HG02938 (cell line): Measurements from ENCODE around the gene USP16.
A peak's percentile ranks its signal among the peaks of the same experiment; 100 is the strongest.
"Not testable (repeated sequence)": the region's sequence is repeated elsewhere in the genome, so short reads cannot be mapped to it uniquely, and the experiment has no call there.

Experiments
- ATAC-seq: cut with Tn5 transposase; IDR thresholded peaks from one replicate; pipeline ENCODE4 v1.9.1; 2021; ENCODE audit warnings: mild to moderate bottlenecking, moderate library complexity; ENCODE audit not compliant: unreplicated experiment

Gene USP16

DNA sequence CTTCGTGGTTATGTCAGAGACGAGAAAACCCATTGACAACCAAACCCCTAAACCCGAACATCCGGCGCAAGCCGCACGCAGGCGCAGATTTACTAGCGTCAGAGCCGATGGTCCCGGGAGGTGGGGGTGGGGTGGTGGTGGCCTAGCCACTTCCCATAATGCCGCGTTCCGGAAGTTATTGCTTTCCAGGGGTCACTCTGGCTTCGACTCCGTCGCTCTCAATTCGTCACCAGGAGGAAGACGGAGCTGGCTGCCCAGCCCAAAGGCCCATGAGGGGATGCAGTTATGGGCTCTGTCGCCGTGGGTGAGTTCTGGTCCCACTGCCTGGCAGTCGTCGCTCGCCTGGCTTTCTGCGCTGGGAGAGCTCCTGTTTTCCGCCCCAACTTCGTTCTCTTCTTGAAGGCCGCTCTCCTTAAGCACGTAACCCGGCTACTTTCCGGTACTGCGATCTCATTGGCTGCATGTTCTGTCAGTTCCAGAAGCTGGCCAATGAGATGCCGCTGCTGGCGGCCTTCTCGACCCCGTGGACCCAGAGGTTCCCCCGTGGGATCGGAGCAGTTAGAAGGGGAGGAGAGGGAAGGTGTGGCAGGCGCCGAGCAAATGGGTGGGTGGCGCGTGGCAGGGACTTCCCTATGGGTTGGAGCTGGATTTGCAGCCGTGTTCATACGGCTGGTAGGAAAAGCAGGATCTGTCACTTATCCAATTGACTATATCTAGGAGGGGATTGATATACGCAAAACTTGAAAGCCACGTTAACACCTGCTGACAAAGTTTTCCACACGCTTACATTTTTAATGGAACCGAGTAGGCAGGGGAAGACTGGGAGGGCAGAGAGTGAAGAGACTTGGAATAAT lies at the start of gene USP16:
USP16 (plus strand) TSS at position 195 of the 854 bp plus-strand sequence. CDS start 3,246 bp downstream, outside the sequence.
- peak; percentile 94 for ATAC-seq

DNA sequence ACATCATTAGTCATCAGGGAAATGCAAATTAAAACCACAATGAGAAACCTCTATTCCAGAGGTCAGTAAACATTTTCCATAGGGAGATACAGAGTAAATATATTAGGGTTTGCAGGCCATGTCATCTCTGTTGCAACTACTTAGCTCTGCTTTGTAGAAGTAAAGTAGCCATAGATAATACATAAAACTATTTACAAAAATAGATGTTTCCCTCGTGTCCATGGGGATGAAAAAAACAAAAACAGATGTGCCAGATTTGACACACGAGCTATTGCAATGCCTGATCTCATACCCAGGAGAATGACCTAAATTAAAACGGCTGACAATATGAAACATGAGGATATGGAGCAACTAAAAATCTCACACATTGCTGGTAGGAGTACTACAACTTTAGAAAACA lies 49.1 kb upstream of the USP16 start:
- ATAC-seq: no peak

DNA sequence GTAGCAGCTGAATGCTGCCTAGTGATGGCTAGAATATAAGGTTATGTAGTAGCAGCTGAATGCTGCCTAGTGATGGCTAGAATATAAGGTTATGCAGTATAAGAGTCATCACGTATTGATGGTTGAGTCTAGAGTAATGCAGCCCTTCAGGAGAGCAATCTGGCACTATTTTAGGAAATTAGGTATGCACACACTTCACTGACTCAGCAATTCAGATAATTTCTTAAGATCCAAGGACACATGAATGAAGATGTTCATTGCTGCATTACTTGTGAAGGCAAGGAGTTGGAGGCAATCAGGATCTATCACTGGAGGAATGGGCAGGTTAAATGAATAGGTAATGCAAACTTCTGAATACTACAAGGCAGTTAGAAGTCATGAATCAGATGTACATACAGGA lies 45.4 kb upstream of the USP16 start:
- ATAC-seq: no peak

DNA sequence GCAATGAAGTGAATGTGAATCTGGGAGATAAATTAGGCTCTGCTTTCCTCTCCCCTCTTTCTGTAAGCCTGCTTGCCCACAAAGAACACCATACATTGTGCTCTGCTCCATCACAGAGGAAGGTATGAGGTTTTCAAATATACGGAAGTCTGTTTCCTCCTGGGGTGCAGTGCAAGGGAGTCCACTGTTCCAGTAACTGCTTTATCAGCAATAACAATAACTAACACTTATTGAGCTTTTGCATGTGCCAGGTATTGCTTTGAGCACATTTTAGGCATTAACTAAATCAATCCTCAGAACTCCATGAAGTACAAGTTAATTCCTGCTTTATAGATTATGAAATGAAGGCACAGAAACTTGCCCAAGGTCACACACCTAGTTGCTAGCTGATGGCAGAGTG lies 41.8 kb upstream of the USP16 start:
- no peak for ATAC-seq

DNA sequence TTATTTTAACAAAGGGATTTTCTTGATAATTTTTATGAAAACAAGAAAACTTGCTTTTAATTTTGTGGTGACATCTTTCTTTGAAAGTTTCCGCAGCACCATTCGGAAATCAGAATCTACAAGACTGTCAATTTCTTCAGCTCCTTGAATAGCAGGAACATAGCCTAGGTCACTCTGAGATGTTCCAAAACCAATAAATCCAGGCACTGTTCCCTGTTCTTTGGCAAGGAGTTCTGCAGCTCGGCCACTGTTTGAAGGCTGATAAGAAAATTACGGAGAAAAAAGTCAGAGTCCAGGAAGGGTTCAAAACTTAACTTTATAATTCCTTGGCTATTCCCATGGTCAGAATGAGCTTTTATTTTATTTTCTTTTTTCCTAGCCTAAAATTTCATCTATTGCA lies 37.8 kb upstream of the USP16 start:
- ATAC-seq: no peak

GRCh38 chr21:28988146-28988545 lies 36.3 kb upstream of the USP16 start:
- ATAC-seq: not testable (repeated sequence)

- no peak for ATAC-seq
Observed at GRCh38 chr21:28991861-28992525, 32.5 kb upstream of the USP16 start.

DNA sequence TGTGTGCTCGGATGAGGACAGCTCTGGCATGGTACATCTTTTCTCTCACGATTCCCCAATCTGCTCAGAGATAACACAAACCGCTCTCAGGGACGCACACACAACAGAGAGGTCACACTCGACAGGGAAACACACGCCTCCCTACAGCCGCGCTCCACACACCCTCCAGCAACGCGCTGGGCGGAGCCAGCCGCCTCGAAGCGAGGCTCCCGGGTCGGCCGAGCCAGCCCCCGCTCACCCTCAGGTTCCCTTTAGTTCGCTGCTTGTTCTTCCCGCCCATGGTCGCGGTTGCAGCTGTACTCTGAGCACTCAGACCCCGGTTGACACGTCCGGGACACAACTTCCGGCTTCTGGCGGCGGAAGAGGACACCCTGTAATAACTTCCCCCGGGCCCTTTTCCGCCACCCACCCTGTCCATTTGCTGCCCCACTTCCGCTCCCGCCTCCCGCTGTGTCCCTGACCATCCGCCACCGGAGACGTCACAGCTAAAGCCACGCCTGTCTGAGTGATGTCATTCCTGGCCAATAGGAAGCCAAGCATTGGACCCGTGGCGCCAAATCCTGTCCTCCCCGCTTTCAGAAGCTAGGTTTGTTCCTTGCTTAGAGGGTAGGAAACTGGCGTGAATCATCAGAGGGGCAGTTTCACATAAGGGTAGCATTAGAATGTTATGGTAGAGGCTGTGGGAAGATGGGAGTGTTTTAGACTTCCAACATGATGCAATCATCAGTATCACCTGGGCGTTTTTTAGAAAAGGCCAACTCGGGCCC lies 31.8 kb upstream of the USP16 start, which contains the start of gene LTN1:
LTN1 (minus strand) TSS at position 352 of the 767 bp plus-strand sequence; CDS start at position 280, 72 bp downstream.
- peak; percentile 99 for ATAC-seq

GRCh38 chr21:28993293-28993629 lies 31.2 kb upstream of the USP16 start:
- ATAC-seq: no peak

DNA sequence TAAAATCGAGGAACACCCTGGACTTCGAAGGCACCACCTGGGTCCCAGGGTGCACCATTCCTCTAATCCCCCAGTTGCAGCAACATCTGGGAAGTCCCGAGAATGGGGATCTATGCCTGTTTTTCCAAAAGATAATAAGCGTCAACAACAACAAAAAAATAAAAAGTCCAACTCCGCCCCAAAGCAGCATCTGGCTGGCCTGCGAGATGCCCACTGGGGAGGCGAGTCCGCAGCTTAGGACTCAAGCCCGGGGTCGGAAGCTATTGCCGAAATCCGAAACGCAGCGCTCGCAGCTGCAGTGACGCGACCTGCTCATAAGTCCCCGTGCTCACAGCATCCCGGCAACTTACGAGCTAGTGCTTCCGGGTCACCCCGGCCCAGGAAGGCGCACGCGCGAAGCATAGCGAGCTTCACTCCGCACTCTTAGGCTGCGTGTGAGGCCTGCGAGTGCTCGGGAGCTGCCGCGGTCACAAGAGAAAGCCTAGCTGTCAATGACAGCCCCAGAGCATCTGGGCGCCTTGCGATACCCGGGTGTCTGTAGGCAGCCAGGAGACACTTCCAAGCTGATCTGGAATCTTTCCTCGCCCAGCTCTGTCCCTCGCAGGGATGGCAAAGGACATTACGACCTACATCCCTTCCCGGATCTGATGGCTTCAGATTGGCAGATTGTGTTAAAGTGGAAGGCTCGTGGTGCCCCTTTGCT lies 21.9 kb upstream of the USP16 start:
- ATAC-seq: peak; percentile 94

DNA sequence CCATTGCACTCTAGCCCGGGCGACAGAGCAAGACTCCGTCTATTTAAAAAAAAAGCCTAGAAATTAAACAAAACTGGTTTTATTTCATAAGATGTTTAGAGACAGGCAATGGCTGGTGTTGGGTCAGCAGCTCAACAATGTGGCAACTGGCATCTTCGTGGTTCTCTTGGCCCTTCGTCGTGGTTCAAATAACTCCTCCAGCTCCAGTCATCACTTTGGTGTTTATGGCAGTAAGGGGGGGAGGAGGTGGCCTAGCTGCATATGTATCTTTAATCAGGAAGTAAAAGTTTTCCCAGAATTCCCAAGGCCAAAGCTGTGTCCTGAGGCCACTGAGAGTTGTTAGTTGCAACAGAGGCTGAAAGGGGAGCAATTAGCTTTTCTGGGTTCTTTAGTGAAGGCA lies 18.8 kb upstream of the USP16 start:
- ATAC-seq: no peak

- ATAC-seq: no peak
Observed at GRCh38 chr21:29007135-29007534, 17.3 kb upstream of the USP16 start.

DNA sequence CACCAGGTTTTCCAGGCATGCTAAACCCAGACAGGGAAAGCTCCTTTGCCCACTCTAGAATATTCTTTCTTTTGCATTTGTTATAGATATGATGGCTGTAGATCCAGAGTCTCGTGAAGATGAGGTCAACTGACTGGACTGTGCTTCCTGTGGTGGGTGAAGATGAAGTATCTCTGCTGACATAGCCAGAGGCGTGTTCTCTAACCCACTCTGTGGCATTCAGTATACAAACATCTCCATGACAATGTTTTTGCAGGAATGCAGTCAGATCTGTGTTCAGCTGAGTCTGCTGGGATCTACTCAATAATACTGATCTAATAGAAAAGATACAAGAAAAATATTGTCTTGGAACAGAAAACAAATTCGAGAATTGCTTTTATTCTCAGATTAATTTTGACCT lies 16.7 kb upstream of the USP16 start:
- no peak for ATAC-seq

DNA sequence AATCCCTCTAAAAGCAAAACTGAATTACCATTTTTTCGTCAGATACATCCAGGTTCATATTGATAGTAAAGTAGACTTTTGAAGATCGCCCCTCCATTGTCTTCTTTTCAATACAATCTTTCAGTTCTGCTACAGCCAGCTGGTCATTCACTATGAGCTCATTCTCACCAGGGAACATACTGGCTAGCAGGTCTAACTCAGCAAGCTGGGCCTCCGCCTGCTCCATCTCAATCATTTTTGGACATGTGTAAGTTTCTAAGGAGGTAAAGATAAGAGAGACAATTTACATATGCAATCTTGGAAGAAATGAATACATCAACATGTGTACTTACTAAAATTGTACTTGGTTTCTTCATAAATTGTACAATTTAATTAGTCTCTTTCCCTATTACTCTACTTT lies 16.1 kb upstream of the USP16 start:
- no peak for ATAC-seq

DNA sequence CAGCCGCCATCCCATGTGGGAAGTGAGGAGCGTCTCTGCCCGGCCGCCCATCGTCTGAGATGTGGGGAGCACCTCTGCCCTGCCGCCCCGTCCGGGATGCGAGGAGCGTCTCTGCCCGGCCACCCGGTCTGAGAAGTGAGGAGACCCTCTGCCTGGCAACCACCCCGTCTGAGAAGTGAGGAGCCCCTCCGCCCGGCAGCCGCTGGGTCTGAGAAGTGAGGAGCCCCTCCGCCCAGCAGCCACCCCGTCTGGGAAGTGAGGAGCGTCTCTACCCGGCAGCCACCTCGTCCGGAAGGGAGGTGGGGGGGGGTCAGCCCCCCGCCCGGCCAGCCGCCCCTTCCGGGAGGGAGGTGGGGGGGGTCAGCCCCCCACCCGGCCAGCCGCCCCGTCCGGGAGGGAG lies 13.2 kb upstream of the USP16 start:
- not testable (repeated sequence) for ATAC-seq

DNA sequence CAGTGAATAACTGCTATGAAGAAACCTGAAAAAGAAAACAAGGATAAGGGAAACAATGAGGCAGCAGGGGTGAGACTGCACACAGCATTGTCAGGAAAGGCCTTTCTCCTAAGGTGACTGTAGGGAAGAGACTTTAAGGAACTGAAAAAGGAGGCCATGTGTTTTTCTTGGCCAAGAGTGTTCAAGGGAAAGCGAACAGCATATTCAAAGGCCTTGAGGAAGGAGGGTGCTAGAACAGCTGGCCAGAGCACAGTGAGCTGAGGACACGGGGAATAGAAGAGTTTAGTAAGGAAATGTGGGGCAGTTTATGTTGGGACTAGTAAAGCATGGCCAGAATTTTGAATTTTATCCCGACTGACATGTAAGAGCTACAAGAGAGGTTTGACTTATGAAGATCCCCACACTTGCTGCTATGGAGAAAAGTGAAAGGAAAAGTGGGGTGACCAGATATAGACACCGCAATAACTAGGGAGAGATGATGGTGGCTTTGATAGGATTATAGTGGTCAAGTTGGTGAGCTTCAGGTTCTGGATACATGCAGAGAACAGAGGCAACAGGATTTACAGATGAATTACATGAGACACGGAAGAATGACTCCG lies 6.7 kb upstream of the USP16 start:
- ATAC-seq: no peak

DNA sequence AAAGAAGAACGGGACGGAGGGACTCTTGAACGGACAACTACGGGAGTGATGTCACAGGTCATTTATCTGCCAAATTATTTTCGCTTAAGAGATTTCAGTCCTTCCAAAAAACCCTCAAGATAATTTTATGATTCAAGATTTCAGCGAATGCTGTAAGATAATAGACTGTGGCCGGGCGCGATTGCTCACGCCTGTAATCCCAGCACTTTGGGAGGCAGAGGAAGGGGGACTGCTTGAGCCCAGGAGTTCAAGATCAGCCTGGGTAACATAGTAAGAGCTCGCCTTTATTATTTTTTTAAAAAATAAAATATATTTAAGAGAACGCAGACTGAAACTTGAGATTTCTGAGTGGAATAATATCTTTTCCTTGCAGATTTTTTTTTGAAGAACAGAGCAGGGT lies 5.9 kb upstream of the USP16 start:
- peak; percentile 12 for ATAC-seq

GRCh38 chr21:29022166-29022565 lies 2.3 kb upstream of the USP16 start:
- ATAC-seq: no peak

DNA sequence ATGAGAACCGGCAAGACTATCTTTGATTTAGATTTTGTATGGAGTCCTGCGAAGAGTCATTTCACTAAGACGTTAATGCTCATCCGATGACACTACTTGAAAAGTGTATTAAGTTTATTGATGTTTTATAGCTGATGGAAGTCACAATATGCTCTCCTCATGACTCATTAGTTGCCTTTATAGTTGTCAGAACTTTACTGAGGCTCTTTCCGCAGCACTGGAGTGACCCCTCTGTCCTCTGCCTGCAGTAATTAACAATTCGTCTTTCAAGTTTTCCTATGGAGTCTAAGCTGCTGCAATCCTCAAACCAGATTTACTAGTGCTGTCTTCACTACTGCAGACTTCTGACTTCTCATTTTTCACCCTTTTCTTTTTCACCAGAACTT lies 853 bp downstream of the USP16 start:
- ATAC-seq: no peak

DNA sequence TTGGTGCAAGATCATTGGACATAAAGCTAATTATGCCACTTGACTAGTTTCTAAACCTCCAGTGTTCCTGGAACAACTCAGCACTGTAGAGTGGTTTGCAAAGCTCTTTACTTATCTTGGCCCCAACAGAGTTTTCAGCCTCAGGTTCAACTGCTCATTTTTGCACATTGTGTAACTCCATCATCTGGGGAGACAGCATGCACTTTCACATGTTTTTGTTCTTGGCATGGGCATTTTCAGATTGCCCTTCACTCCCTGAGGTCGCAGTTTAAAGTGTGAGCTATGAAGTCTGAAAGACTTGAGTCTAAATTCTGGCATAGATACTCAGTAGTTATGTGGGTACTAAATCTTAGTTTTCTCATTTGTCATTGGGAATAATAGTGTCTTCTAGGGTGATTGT lies 5.1 kb downstream of the USP16 start:
- no peak for ATAC-seq

GRCh38 chr21:29030909-29031308 lies 6.4 kb downstream of the USP16 start:
- ATAC-seq: no peak
